GM23338 (cell line): ENCODE data around the gene LCNL1. TPM values are rescaled to one million over a fixed set of nuclear protein-coding genes. Genes with fewer than 3 reads are reported as not detected.

Experiments used
- ATAC-seq: fragments of 200-7000 bp; cut with Tn5 transposase; 3 replicates; pipeline ENCODE4 v1.9.1; 2020
- DNase-seq: peaks from one replicate; pipeline ENCODE4 v3.0.0-alpha.2; 2015; ENCODE audit warnings: low spot score
- H2AFZ ChIP-seq: fragments of 200-600 bp; sonication (generic); 2 replicates; pipeline ENCODE4 v1.8.0; 2016; ENCODE audit warnings: antibody characterized with exemption, mild to moderate bottlenecking, moderate library complexity
- H3F3A ChIP-seq: fragments of 200-600 bp; sonication (generic); replicated peaks from 2 replicates; pipeline ENCODE4 v1.8.0; 2017; ENCODE audit warnings: antibody characterized with exemption, mixed run types, low read depth
- H3K27ac ChIP-seq: fragments of 200-600 bp; sonication (generic); 2 replicates; pipeline ENCODE4 v1.6.1; 2016; ENCODE audit warnings: low read depth
- H3K27me3 ChIP-seq: fragments of 200-600 bp; sonication (generic); 2 replicates; pipeline ENCODE4 v1.8.0; 2016; ENCODE audit warnings: mild to moderate bottlenecking, mixed run types, moderate library complexity; ENCODE audit not compliant: insufficient read depth
- H3K36me3 ChIP-seq: fragments of 200-600 bp; sonication (generic); 2 replicates; pipeline ENCODE4 v1.8.0; 2016; ENCODE audit warnings: mild to moderate bottlenecking; ENCODE audit not compliant: insufficient read depth
- H3K4me1 ChIP-seq: fragments of 200-600 bp; sonication (generic); 2 replicates; pipeline ENCODE4 v1.8.0; 2016; ENCODE audit warnings: mild to moderate bottlenecking, moderate library complexity; ENCODE audit not compliant: insufficient read depth
- H3K4me2 ChIP-seq: fragments of 200-600 bp; sonication (generic); 2 replicates; pipeline ENCODE4 v1.7.1; 2017; ENCODE audit warnings: mixed run types
- H3K4me3 ChIP-seq: fragments of 200-600 bp; sonication (generic); 2 replicates; pipeline ENCODE4 v1.6.1; 2016; ENCODE audit warnings: mixed run types
- H3K79me2 ChIP-seq: fragments of 200-600 bp; sonication (generic); replicated peaks from 2 replicates; pipeline ENCODE4 v1.8.0; 2017; ENCODE audit warnings: mild to moderate bottlenecking; ENCODE audit not compliant: insufficient read depth
- H3K9me2 ChIP-seq: fragments of 200-600 bp; sonication (generic); 2 replicates; pipeline ENCODE4 v1.8.0; 2017; ENCODE audit not compliant: insufficient read depth
- H4K20me1 ChIP-seq: fragments of 200-600 bp; sonication (generic); replicated peaks from 2 replicates; pipeline ENCODE4 v1.8.0; 2017; ENCODE audit warnings: mild to moderate bottlenecking; ENCODE audit not compliant: insufficient read depth
- H3K27ac Mint-ChIP-seq: 2 replicates; pipeline ENCODE4 v1.8.0; 2020; ENCODE audit warnings: inconsistent platforms, mild to moderate bottlenecking, moderate library complexity, mixed read lengths
- H3K27me3 Mint-ChIP-seq: 3 replicates; pipeline ENCODE4 v1.8.0; 2022; ENCODE audit warnings: low read depth, mild to moderate bottlenecking, moderate library complexity, mixed read lengths, inconsistent platforms; ENCODE audit not compliant: insufficient read depth, poor library complexity
- H3K36me3 Mint-ChIP-seq: 3 replicates; pipeline ENCODE4 v1.8.0; 2021; ENCODE audit warnings: low read depth, mild to moderate bottlenecking, inconsistent platforms, moderate library complexity, mixed read lengths
- H3K4me1 Mint-ChIP-seq: 3 replicates; pipeline ENCODE4 v1.8.0; 2020; ENCODE audit warnings: mild to moderate bottlenecking, inconsistent platforms, mixed read lengths
- H3K4me3 Mint-ChIP-seq: 3 replicates; pipeline ENCODE4 v1.8.0; 2021; ENCODE audit warnings: moderate library complexity, mild to moderate bottlenecking, inconsistent platforms, mixed read lengths
- H3K9me3 Mint-ChIP-seq: 3 replicates; pipeline ENCODE4 v1.8.0; 2020; ENCODE audit warnings: moderate library complexity, mild to moderate bottlenecking, inconsistent platforms, mixed read lengths
- CREB1 ChIP-seq: fragments of 250-450 bp; sonication (Bioruptor Pico); IDR thresholded peaks from 2 replicates; pipeline ENCODE4 v1.5.0; 2020; ENCODE audit warnings: low read depth, mild to moderate bottlenecking, moderate library complexity
- NANOG ChIP-seq: IDR thresholded peaks from 2 replicates; pipeline ENCODE4 v1.6.1; 2016; ENCODE audit warnings: antibody characterized with exemption, borderline replicate concordance
- POLR2AphosphoS5 ChIP-seq: IDR thresholded peaks from 2 replicates; pipeline ENCODE4 v1.6.1; 2016; ENCODE audit warnings: antibody characterized with exemption, low read depth
- STAT1 ChIP-seq: IDR thresholded peaks from one replicate; pipeline ENCODE4 v1.6.1; 2016; ENCODE audit warnings: antibody characterized with exemption; ENCODE audit not compliant: unreplicated experiment
- ZNF114 ChIP-seq: fragments of 250-450 bp; sonication (Bioruptor Pico); IDR thresholded peaks from 2 replicates; pipeline ENCODE4 v1.5.0; 2020; ENCODE audit warnings: mild to moderate bottlenecking, moderate library complexity
- polyA plus RNA-seq: library from polyadenylated mRNA; unstranded; fragments of >200 nt; fragmentation: Nextera tagmentation; extraction: Ambion mirVana; gene quantifications from 2 replicates; pipeline ENCODE4 v1.2.1, GENCODE V29; 2016
- total RNA-seq: library from RNA; depleted of rRNA; stranded (reverse); fragments of >200 nt; shearing (Covaris generic); gene quantifications from 2 replicates; pipeline ENCODE4 v1.2.3, GENCODE V29; 2014
- TF ChIP-seq, protein P1 (sequence below): IDR thresholded peaks from one replicate; pipeline ENCODE4 v1.6.1; 2018; ENCODE audit warnings: antibody characterized with exemption; ENCODE audit not compliant: unreplicated experiment
- TF ChIP-seq, protein P2 (sequence below): IDR thresholded peaks from 2 replicates; pipeline ENCODE4 v1.6.1; 2016; ENCODE audit warnings: antibody characterized with exemption
- TF ChIP-seq, protein P3 (sequence below): fragments of 250-450 bp; sonication (Bioruptor Pico); IDR thresholded peaks from 2 replicates; pipeline ENCODE4 v1.5.0; 2020; ENCODE audit warnings: mild to moderate bottlenecking, moderate library complexity

Gene LCNL1
- total and polyA plus RNA-seq, 2 experiments from 2014 or later: 0.11 TPM; not detected in 1

DNA sequence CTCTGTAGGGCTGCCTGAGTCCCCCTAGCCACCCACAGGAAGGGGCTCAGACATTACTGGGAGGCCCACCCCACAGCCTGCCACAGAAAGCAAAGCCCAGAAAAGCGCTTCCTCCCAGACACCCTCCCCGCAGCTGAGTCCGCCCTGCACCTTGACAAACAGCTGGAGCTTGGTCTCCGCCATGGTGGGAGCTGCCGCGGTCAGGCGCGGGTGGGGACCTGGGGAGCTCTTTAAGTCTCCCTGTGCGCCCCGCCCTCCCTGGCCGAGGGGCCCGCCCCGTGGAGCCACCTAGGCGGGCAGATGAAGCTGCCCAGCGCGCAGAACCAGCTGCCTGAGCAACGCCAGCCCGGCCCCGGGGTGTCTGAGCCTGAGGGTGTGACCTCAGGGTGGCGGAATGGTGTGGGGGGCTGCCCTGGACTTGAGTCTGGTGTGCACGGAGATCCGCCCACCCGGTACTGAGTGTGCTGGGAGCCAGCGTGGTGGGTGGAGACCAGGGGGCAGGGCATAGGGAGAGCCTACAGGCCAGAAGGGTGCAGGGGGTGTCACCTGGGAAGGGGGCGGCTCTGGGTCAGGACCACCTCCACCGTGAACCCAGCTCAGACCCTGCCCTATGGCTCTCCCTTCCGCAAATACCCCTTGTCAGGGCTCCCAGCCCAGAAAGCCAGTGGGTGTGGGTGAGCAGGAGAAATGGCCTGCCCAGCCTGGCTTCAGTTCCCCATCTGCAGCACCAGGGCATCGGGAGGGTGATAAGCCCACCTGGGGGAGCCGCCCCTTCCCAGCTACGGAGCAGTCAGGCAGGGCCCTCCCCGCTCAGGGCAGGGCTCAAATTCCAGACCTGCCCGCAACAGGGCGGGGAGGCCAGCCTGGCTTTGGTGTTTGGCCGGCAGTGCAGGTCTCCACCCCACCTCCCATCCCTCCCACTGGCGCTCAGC, 13.8 kb downstream of the LCNL1 start, which contains the start of gene CLIC3:
Gene CLIC3, minus strand, starts transcription at position 208 of the 932 bp plus-strand sequence. Its CDS starts 25 bp downstream, at position 183.
- TF ChIP-seq NANOG: no peak
- no peak for TF ChIP-seq STAT1
- TF ChIP-seq, protein P1, sequence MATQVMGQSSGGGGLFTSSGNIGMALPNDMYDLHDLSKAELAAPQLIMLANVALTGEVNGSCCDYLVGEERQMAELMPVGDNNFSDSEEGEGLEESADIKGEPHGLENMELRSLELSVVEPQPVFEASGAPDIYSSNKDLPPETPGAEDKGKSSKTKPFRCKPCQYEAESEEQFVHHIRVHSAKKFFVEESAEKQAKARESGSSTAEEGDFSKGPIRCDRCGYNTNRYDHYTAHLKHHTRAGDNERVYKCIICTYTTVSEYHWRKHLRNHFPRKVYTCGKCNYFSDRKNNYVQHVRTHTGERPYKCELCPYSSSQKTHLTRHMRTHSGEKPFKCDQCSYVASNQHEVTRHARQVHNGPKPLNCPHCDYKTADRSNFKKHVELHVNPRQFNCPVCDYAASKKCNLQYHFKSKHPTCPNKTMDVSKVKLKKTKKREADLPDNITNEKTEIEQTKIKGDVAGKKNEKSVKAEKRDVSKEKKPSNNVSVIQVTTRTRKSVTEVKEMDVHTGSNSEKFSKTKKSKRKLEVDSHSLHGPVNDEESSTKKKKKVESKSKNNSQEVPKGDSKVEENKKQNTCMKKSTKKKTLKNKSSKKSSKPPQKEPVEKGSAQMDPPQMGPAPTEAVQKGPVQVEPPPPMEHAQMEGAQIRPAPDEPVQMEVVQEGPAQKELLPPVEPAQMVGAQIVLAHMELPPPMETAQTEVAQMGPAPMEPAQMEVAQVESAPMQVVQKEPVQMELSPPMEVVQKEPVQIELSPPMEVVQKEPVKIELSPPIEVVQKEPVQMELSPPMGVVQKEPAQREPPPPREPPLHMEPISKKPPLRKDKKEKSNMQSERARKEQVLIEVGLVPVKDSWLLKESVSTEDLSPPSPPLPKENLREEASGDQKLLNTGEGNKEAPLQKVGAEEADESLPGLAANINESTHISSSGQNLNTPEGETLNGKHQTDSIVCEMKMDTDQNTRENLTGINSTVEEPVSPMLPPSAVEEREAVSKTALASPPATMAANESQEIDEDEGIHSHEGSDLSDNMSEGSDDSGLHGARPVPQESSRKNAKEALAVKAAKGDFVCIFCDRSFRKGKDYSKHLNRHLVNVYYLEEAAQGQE: no peak
- TF ChIP-seq POLR2AphosphoS5: no peak
- TF ChIP-seq, protein P2, sequence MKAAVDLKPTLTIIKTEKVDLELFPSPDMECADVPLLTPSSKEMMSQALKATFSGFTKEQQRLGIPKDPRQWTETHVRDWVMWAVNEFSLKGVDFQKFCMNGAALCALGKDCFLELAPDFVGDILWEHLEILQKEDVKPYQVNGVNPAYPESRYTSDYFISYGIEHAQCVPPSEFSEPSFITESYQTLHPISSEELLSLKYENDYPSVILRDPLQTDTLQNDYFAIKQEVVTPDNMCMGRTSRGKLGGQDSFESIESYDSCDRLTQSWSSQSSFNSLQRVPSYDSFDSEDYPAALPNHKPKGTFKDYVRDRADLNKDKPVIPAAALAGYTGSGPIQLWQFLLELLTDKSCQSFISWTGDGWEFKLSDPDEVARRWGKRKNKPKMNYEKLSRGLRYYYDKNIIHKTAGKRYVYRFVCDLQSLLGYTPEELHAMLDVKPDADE: no peak
- TF ChIP-seq ZNF114 (CRISPR knock-in tag): no peak
- no peak for TF ChIP-seq CREB1 (CRISPR knock-in tag)
- H3K27ac ChIP-seq: no peak within 1 kb of the TSS
- no peaks in the 10 kb centered on the region for H4K20me1 ChIP-seq
- peak; percentile 26 for ATAC-seq
- H3K4me2 ChIP-seq: peak within 1 kb of the TSS; percentile 86
- H3K36me3 ChIP-seq: no peaks in the 10 kb centered on the region
- no peaks in the 10 kb centered on the region for H3K9me2 ChIP-seq
- no peaks in the 10 kb centered on the region for H3K79me2 ChIP-seq
- peak; percentile 39 for DNase-seq
- Mint-ChIP-seq H3K36me3 (no peaks in the 10 kb centered on the region), H3K9me3 (no peaks in the 10 kb centered on the region; the same call in 2 of the 3 replicates), H3K27me3 (peaks cover 14% of the 10 kb centered on the region), H3K4me1 (peaks cover 3% of the 10 kb centered on the region), H3K4me3 (no peak within 1 kb of the TSS; the same call in 2 of the 3 replicates), H3K27ac (no peak within 1 kb of the TSS)
- peaks cover 6% of the 10 kb centered on the region; the same call in 1 of the 2 replicates for H3K4me1 ChIP-seq
- H3K27me3 ChIP-seq: peaks cover 37% of the 10 kb centered on the region
- H2AFZ ChIP-seq: 0 out of 2 replicates have a peak within 1 kb of the TSS, but pooled peaks have one; percentile 18
- no peaks in the 10 kb centered on the region for H3F3A ChIP-seq
- H3K4me3 ChIP-seq: peak within 1 kb of the TSS; percentile 55

- Histone ChIP-seq H3K9me2 (no peaks in the 10 kb centered on the region), H3K36me3 (no peaks in the 10 kb centered on the region), H4K20me1 (no peaks in the 10 kb centered on the region), H3K79me2 (no peaks in the 10 kb centered on the region), H2AFZ (0 out of 2 replicates have a peak overlapping the region, but pooled peaks have one; percentile 18), H3F3A (no peaks in the 10 kb centered on the region), H3K27ac (no peak overlapping the region), H3K4me1 (peaks cover 6% of the 10 kb centered on the region; the same call in 1 of the 2 replicates), H3K27me3 (peaks cover 37% of the 10 kb centered on the region), H3K4me3 (peak overlapping the region; percentile 43; the same call in 1 of the 2 replicates), H3K4me2 (peak overlapping the region; percentile 67)
- DNase-seq (no peak), ATAC-seq (no peak)
- Mint-ChIP-seq H3K4me1 (peaks cover 3% of the 10 kb centered on the region), H3K4me3 (no peak overlapping the region; the same call in 2 of the 3 replicates), H3K27ac (no peak overlapping the region), H3K9me3 (no peaks in the 10 kb centered on the region), H3K27me3 (peaks cover 13% of the 10 kb centered on the region), H3K36me3 (no peaks in the 10 kb centered on the region)
- TF ChIP-seq, protein P3, sequence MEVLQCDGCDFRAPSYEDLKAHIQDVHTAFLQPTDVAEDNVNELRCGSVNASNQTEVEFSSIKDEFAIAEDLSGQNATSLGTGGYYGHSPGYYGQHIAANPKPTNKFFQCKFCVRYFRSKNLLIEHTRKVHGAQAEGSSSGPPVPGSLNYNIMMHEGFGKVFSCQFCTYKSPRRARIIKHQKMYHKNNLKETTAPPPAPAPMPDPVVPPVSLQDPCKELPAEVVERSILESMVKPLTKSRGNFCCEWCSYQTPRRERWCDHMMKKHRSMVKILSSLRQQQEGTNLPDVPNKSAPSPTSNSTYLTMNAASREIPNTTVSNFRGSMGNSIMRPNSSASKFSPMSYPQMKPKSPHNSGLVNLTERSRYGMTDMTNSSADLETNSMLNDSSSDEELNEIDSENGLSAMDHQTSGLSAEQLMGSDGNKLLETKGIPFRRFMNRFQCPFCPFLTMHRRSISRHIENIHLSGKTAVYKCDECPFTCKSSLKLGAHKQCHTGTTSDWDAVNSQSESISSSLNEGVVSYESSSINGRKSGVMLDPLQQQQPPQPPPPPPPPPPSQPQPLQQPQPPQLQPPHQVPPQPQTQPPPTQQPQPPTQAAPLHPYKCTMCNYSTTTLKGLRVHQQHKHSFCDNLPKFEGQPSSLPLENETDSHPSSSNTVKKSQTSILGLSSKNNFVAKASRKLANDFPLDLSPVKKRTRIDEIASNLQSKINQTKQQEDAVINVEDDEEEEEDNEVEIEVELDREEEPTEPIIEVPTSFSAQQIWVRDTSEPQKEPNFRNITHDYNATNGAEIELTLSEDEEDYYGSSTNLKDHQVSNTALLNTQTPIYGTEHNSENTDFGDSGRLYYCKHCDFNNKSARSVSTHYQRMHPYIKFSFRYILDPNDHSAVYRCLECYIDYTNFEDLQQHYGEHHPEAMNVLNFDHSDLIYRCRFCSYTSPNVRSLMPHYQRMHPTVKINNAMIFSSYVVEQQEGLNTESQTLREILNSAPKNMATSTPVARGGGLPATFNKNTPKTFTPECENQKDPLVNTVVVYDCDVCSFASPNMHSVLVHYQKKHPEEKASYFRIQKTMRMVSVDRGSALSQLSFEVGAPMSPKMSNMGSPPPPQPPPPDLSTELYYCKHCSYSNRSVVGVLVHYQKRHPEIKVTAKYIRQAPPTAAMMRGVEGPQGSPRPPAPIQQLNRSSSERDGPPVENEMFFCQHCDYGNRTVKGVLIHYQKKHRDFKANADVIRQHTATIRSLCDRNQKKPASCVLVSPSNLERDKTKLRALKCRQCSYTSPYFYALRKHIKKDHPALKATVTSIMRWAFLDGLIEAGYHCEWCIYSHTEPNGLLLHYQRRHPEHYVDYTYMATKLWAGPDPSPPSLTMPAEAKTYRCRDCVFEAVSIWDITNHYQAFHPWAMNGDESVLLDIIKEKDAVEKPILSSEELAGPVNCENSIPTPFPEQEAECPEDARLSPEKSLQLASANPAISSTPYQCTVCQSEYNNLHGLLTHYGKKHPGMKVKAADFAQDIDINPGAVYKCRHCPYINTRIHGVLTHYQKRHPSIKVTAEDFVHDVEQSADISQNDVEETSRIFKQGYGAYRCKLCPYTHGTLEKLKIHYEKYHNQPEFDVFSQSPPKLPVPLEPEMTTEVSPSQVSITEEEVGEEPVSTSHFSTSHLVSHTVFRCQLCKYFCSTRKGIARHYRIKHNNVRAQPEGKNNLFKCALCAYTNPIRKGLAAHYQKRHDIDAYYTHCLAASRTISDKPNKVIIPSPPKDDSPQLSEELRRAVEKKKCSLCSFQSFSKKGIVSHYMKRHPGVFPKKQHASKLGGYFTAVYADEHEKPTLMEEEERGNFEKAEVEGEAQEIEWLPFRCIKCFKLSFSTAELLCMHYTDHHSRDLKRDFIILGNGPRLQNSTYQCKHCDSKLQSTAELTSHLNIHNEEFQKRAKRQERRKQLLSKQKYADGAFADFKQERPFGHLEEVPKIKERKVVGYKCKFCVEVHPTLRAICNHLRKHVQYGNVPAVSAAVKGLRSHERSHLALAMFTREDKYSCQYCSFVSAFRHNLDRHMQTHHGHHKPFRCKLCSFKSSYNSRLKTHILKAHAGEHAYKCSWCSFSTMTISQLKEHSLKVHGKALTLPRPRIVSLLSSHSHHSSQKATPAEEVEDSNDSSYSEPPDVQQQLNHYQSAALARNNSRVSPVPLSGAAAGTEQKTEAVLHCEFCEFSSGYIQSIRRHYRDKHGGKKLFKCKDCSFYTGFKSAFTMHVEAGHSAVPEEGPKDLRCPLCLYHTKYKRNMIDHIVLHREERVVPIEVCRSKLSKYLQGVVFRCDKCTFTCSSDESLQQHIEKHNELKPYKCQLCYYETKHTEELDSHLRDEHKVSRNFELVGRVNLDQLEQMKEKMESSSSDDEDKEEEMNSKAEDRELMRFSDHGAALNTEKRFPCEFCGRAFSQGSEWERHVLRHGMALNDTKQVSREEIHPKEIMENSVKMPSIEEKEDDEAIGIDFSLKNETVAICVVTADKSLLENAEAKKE: no peak
These were observed 14.6 kb downstream of the LCNL1 start for GRCh38 chr9:136997371-136997770.
